GM18517 (cell line): Measurements from ENCODE around the gene PIK3C3.
"Not testable (repeated sequence)": the region's sequence is repeated elsewhere in the genome, so short reads cannot be mapped to it uniquely, and the experiment has no call there.

ENCODE experiments used
- ATAC-seq: cut with Tn5 transposase; IDR thresholded peaks from one replicate; pipeline ENCODE4 v1.9.1; 2021; ENCODE audit warnings: mild to moderate bottlenecking, moderate library complexity; ENCODE audit not compliant: unreplicated experiment

The PIK3C3 gene

GRCh38 chr18:41965634-41966255, 10.7 kb downstream of the PIK3C3 start:
- ATAC-seq: no peak

DNA sequence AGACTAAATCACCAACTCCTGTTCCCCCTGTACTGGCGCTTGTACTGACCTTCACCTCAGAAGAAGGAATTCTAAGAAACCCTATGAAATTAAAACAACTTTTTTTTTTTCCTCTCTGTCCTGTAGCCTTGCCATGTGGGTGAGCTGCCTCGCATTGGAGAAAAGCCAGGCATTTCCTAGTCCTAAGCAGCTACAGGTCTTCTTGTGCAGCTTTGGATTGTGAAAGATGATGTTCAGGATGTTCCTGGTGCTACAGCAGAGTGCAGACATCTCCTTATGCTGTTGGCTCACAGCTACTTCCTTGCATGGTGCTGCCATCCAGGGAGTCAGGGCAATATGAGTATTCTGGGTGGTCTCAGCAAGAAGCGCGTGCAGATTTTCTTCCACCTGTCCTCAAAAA, 11.9 kb downstream of the PIK3C3 start:
- no peak for ATAC-seq

GRCh38 chr18:41967680-41968079, 12.6 kb downstream of the PIK3C3 start:
- ATAC-seq: no peak

- no peak for ATAC-seq
Measured at GRCh38 chr18:41969881-41970280, 14.8 kb downstream of the PIK3C3 start.

GRCh38 chr18:41972067-41972925, 17.3 kb downstream of the PIK3C3 start:
- no peak for ATAC-seq

GRCh38 chr18:41973983-41974382, 18.9 kb downstream of the PIK3C3 start:
- ATAC-seq: no peak

DNA sequence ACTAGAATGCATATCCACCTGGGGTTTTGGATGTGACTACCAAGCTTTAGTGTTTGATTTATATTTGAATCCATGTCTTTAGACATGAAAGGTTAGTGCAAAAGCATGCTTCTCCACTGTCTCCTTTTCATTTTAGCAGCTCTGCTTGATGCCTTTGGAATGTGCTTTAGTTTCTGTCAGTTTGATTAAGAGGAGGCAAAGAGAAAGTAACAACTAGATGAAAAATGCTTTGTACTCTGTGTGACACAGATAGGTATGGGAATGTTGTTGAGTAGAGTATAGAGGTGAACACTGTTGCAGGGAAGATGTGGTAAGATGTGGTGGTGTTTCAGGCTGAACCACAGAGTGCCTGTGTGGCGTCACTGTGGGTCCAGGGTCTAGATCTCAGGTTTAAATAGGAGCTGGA, 19.8 kb downstream of the PIK3C3 start:
- ATAC-seq: no peak

DNA sequence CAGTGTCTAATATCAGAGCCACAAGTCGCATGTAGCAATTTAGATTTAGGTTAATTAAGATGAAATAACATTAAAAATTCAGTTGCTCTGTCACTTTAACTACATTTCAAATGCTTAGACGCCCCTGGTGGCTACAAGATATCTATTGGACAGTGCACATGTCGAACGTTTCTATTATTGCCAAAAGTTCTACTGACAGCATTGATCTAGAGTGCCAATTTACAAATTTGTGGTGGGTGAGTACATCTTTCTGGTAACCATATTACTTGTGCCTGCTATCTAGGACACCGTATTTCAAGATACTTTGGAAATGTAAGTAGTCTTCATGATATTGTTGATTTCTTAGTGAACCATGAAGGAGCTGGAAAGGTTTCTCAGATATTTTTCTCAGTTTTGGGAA, 20.2 kb downstream of the PIK3C3 start:
- no peak for ATAC-seq

- no peak for ATAC-seq
Measured at GRCh38 chr18:41977233-41977632, 22.2 kb downstream of the PIK3C3 start.

- peak; percentile 96 for ATAC-seq
Measured at GRCh38 chr18:41982942-41983660, 28.1 kb downstream of the PIK3C3 start.

GRCh38 chr18:41985914-41986313, 30.9 kb downstream of the PIK3C3 start:
- no peak for ATAC-seq

DNA sequence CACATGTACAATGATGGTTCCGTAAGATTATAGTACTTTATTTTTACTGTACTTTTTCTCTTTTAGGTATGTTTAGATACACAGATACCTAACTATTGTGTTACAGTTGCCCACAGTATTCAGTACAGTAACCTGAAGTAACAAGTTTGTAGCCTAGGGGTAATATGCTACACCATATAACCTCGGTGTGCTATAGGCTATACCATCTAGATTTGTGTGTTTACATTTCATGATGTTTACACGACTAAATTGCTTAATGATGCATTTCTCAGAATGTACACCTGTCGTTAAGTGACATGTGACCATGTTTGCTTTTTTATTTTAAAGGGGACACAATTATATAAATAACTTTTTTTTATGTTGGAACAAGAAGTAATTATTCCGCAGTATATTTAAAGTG, 34.5 kb downstream of the PIK3C3 start:
- ATAC-seq: no peak

DNA sequence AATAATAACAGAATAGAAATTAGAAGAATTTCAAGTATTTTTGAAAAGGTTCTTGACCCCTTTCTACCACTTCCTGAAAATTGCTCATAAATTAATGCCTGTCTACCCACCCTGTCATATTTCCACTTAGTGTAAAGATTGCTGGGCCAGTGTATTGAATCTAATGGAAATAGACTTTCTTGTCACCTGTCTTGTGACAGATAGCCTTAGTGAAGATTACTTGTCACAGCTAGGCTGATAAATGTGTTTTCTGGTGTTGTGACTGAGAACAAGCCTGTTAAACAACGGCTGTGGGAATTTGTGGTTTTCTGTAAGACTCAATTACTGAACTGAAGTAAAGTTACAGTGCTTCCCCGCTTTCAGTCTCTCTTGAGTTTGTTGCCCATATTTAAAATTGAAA, 37.0 kb downstream of the PIK3C3 start:
- peak; percentile 48 for ATAC-seq

DNA sequence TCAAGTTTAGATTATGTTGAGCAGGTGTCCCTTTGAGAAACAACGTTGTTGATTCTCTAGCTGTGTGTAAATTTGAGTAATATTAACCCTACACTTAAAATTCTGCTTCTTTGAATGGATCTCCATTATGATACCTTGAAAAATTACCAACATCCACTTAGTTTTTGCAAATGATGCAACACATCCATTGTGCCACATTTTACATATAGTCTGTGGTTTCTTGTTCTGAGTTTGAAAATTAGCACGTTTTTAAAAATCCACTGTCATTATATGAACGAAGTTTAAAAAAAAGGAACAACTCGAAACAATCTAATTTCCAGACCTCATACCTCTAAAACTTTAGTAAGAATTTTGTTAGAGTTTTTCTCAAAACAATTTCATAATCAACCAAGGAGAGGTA, 37.7 kb downstream of the PIK3C3 start:
- no peak for ATAC-seq

- ATAC-seq: no peak
Measured at GRCh38 chr18:41993151-41993550, 38.1 kb downstream of the PIK3C3 start.

GRCh38 chr18:41996020-41996419, 41.0 kb downstream of the PIK3C3 start:
- ATAC-seq: no peak

DNA sequence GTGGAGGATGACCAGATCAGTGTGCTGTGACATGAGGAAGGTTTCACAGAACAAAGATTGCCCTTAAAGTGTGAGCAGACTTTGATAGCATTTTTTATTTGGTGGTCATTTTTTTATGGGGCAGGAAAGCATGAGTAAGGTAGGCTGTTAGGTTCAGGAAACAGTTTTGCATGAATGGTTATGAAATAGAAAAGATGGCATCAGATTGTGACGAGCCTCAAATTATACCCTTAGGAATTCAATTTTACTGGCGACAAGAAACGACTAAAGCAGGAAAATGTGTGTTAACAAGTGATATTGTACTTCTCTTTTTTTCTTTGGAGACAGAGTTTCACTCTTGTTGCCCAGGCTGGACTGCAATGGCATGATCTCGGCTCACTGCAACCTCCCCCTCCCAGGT, 44.7 kb downstream of the PIK3C3 start:
- no peak for ATAC-seq

DNA sequence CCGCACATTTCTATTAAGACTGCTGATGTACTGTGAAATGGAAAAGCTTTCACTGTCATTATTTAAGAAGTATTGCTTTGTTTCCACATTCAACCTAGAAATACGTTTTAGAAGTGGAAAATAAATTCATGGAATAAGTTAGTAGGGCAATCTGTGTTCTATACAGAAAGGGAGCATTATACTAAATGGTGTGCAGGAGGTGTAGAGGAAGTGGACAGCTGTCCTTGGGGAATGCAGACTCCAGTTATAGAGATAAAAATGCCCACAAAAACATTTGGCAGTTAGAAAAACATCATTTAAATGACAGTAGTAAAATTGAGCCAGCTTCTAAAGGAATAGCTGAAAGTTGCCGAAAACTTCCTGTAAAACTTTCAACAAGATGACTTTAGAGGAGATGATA, 46.8 kb downstream of the PIK3C3 start:
- no peak for ATAC-seq

DNA sequence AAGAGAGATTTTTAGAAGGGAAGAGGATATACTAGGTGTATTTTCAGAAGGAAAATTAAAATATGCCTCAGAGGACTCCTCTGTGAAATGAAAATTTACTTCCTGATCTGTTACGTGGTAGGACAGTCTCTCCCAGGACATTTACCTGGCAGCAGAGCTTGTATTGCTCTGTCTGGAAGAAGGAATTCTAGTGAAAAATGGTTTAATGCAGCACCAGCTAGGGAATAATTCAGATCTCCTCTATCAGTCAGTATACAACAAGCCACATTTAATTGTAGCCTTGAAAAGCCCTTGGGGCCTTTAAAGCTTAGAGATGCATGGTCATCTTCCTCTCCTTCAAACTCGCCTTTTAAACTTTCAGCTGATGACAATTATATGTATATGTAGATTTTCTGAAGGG, 49.6 kb downstream of the PIK3C3 start:
- ATAC-seq: no peak

GRCh38 chr18:42005782-42006181, 50.7 kb downstream of the PIK3C3 start:
- ATAC-seq: no peak

GRCh38 chr18:42009457-42009856, 54.4 kb downstream of the PIK3C3 start:
- not testable (repeated sequence) for ATAC-seq

GRCh38 chr18:42011053-42011452, 56.0 kb downstream of the PIK3C3 start:
- peak; percentile 100 for ATAC-seq
